ENCODE data around the gene SERPINB3.

The SERPINB3 gene

DNA sequence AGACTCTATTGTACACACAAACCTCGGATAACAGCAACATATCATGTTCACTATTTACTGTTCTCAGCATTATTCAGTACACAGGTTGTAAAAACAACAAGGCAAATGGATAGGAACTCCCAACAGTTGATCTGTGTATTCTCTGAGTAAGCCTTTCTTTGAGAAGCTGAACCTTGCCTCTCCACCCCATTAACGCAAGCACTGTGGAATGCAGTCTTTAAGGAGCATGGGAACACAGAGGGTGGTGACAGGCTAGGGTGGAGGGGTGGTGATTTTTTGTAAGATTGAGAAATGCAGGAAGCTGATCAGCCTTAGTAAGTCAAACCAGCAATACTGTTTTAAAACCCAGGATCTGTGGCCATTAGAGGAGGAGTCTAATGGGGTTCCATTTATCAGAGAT is 21.5 kb upstream of the SERPINB3 start:
- peak; percentile 78 to 79 for DNase-seq
- Histone ChIP-seq H3K27me3 (ENCODE audit: insufficient read depth, low read length) (no peaks in the 10 kb centered on the region), H3K14ac (ENCODE audit: low read length) (no peak overlapping the region), H3K23ac (ENCODE audit: low read length) (no peak overlapping the region), H4K8ac (ENCODE audit: low read depth, low read length) (no peak overlapping the region), H3K79me1 (ENCODE audit: low read length) (peaks cover 1% of the 10 kb centered on the region), H3K36me3 (ENCODE audit: control insufficient read depth in 1 of 2, insufficient read depth in 2 of 2, low read length in 2 of 2) (no peaks in the 10 kb centered on the region), H3K18ac (ENCODE audit: low read length) (no peak overlapping the region), H4K12ac (ENCODE audit: low read depth, low read length) (no peak overlapping the region), H4K91ac (ENCODE audit: low read depth, low read length) (no peak overlapping the region), H3K9me3 (ENCODE audit: insufficient read depth, low read depth, low read length) (no peaks in the 10 kb centered on the region), H3K4ac (ENCODE audit: low read depth, low read length) (no peak overlapping the region), H3K27ac (ENCODE audit: low read depth, low read length) (no peak overlapping the region), H2AFZ (ENCODE audit: insufficient read depth, low read length, poor library complexity) (no peak overlapping the region), H2BK120ac (ENCODE audit: insufficient read depth, low read length, poor library complexity) (no peak overlapping the region), H3K4me1 (ENCODE audit: control insufficient read depth in 1 of 2, insufficient read depth in 2 of 2, low read length in 2 of 2) (peaks cover 2 to 9% of the 10 kb centered on the region in 2 experiments), H2BK12ac (ENCODE audit: low read length) (no peak overlapping the region), H2BK5ac (ENCODE audit: low read depth, low read length, poor library complexity) (no peak overlapping the region), H3K4me3 (ENCODE audit: low read depth, low read length) (no peak overlapping the region), H3K79me2 (ENCODE audit: control insufficient read depth, insufficient read depth, low read length, poor library complexity) (no peaks in the 10 kb centered on the region), H3K4me2 (ENCODE audit: low read length) (no peak overlapping the region), H2AK5ac (ENCODE audit: low read length) (no peak overlapping the region), H3K9ac (ENCODE audit: low read length) (no peak overlapping the region)
- WGBS (ENCODE audit: extremely low coverage, insufficient coverage, insufficient read length) = no CpG with 5 or more reads among the region's 2 CpGs

DNA sequence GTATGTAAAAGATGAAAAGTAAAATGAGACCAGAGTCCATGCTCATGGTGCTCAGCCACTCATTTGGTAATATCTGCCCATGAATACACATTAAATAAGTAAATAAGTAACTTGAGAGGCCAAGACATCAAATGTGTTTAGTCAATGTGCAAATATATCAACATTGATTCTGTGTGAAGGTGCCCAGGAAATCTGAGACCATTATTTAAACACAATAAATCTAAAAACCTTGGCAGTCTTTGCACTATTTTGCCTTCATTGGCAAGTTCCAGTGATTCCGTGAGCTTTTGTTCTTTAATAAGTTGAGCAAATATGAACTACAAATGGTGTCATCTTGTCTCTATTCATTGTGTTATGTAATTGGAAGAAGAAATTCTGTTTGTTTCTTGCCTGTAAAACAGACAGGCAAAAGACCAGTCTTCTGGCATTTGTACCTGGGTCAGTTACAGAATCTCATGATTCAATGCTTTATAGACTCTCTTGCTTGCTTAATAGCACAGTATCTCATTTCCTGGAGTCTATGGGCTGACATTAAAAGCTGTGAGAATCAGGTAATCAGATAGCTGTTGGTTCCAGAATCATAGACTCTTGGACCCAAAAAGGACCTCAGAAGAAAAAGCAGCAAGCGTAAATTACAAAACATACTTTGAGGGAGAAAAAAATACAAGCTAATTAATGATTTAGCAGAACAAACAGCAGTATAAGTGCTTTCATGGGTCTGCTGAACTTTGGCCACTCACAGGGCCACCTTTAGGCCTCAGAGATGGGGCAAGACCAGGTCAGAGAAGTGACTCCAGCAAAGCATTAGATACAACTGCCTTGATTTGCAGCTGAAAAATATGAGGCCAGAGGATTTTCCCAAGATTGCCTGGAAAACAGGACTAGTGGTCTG is 20.0 kb upstream of the SERPINB3 start:
- H3K18ac ChIP-seq (ENCODE audit: low read length) = no peak overlapping the region
- no CpG with 5 or more reads among the region's 2 CpGs for WGBS (ENCODE audit: extremely low coverage, insufficient coverage, insufficient read length)
- no peak overlapping the region for H3K4me3 ChIP-seq (ENCODE audit: low read depth, low read length)
- no peak overlapping the region for H3K4me2 ChIP-seq (ENCODE audit: low read length)
- H2BK12ac ChIP-seq (ENCODE audit: low read length) = no peak overlapping the region
- no peak overlapping the region for H4K8ac ChIP-seq (ENCODE audit: low read depth, low read length)
- H3K27ac ChIP-seq (ENCODE audit: low read depth, low read length) = no peak overlapping the region
- no peaks in the 10 kb centered on the region for H3K79me2 ChIP-seq (ENCODE audit: control insufficient read depth, insufficient read depth, low read length, poor library complexity)
- H3K9ac ChIP-seq (ENCODE audit: low read length) = no peak overlapping the region
- H2AK5ac ChIP-seq (ENCODE audit: low read length) = no peak overlapping the region
- no peak overlapping the region for H2BK5ac ChIP-seq (ENCODE audit: low read depth, low read length, poor library complexity)
- H2AFZ ChIP-seq (ENCODE audit: insufficient read depth, low read length, poor library complexity) = no peak overlapping the region
- H4K91ac ChIP-seq (ENCODE audit: low read depth, low read length) = peak overlapping the region; percentile 33
- peaks cover 2 to 9% of the 10 kb centered on the region in 2 experiments for H3K4me1 ChIP-seq (ENCODE audit: control insufficient read depth in 1 of 2, insufficient read depth in 2 of 2, low read length in 2 of 2)
- H3K27me3 ChIP-seq (ENCODE audit: insufficient read depth, low read length) = no peaks in the 10 kb centered on the region
- H2BK120ac ChIP-seq (ENCODE audit: insufficient read depth, low read length, poor library complexity) = peak overlapping the region; percentile 1
- no peak overlapping the region for H3K14ac ChIP-seq (ENCODE audit: low read length)
- no peaks in the 10 kb centered on the region for H3K9me3 ChIP-seq (ENCODE audit: insufficient read depth, low read depth, low read length)
- DNase-seq = no peak
- H3K79me1 ChIP-seq (ENCODE audit: low read length) = peaks cover 1% of the 10 kb centered on the region
- H3K36me3 ChIP-seq (ENCODE audit: control insufficient read depth in 1 of 2, insufficient read depth in 2 of 2, low read length in 2 of 2) = no peaks in the 10 kb centered on the region
- H3K23ac ChIP-seq (ENCODE audit: low read length) = no peak overlapping the region
- H3K4ac ChIP-seq (ENCODE audit: low read depth, low read length) = no peak overlapping the region
- no peak overlapping the region for H4K12ac ChIP-seq (ENCODE audit: low read depth, low read length)

DNA sequence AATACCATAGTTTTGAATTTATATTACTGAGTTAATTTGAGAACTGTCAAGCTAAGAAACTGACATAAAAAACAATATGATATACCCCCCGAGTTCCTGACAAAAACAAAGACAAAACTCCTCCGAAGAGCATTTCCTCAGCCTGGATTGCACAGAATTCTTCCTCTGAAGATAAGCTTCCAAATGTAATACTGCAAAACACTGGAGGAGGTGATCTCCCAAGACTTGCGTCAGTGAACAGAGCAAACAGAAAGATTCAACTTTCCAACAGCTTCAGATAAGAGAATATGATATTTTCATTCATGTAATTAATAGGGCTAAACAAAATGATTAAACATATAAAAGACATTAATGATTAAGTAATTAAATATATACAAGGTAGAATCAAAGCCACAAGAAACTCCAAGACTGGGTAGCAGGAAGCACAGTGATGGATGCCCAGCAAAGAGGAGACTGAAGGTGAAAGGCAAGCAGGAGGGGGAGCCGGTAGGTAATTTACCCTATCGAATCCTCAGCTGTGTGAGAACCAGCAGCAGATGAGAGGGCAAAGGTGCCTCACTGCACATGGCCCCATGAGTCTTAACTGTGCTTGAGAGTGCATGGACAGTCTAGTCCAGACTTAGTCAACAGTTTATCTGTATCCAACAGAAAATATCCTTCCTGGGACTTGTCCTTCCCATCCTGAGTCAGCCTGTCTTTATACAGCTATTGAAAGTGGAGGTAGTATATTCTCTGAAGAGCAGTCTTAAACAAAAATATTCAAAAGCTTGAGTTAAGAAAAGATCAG is 18.3 kb upstream of the SERPINB3 start:
- H3K4me3 ChIP-seq (ENCODE audit: low read depth, low read length) = no peak overlapping the region
- no peaks in the 10 kb centered on the region for H3K9me3 ChIP-seq (ENCODE audit: insufficient read depth, low read depth, low read length)
- no peaks in the 10 kb centered on the region for H3K36me3 ChIP-seq (ENCODE audit: control insufficient read depth in 1 of 2, insufficient read depth in 2 of 2, low read length in 2 of 2)
- H3K4me2 ChIP-seq (ENCODE audit: low read length) = no peak overlapping the region
- DNase-seq = peak in 1 of 2 donors; percentile 20
- no peak overlapping the region for H3K14ac ChIP-seq (ENCODE audit: low read length)
- H2BK120ac ChIP-seq (ENCODE audit: insufficient read depth, low read length, poor library complexity) = no peak overlapping the region
- H3K9ac ChIP-seq (ENCODE audit: low read length) = no peak overlapping the region
- H3K18ac ChIP-seq (ENCODE audit: low read length) = no peak overlapping the region
- H2AFZ ChIP-seq (ENCODE audit: insufficient read depth, low read length, poor library complexity) = no peak overlapping the region
- no peak overlapping the region for H4K91ac ChIP-seq (ENCODE audit: low read depth, low read length)
- H3K4ac ChIP-seq (ENCODE audit: low read depth, low read length) = no peak overlapping the region
- WGBS (ENCODE audit: extremely low coverage, insufficient coverage, insufficient read length) = no CpG with 5 or more reads among the region's 5 CpGs
- no peak overlapping the region for H3K27ac ChIP-seq (ENCODE audit: low read depth, low read length)
- H2BK5ac ChIP-seq (ENCODE audit: low read depth, low read length, poor library complexity) = no peak overlapping the region
- H4K8ac ChIP-seq (ENCODE audit: low read depth, low read length) = no peak overlapping the region
- H3K79me1 ChIP-seq (ENCODE audit: low read length) = peaks cover 1% of the 10 kb centered on the region
- no peak overlapping the region for H3K23ac ChIP-seq (ENCODE audit: low read length)
- H2BK12ac ChIP-seq (ENCODE audit: low read length) = no peak overlapping the region
- H2AK5ac ChIP-seq (ENCODE audit: low read length) = no peak overlapping the region
- no peaks in the 10 kb centered on the region for H3K79me2 ChIP-seq (ENCODE audit: control insufficient read depth, insufficient read depth, low read length, poor library complexity)
- H3K27me3 ChIP-seq (ENCODE audit: insufficient read depth, low read length) = no peaks in the 10 kb centered on the region
- H4K12ac ChIP-seq (ENCODE audit: low read depth, low read length) = no peak overlapping the region
- H3K4me1 ChIP-seq (ENCODE audit: control insufficient read depth in 1 of 2, insufficient read depth in 2 of 2, low read length in 2 of 2) = peaks cover 2 to 9% of the 10 kb centered on the region in 2 experiments

DNA sequence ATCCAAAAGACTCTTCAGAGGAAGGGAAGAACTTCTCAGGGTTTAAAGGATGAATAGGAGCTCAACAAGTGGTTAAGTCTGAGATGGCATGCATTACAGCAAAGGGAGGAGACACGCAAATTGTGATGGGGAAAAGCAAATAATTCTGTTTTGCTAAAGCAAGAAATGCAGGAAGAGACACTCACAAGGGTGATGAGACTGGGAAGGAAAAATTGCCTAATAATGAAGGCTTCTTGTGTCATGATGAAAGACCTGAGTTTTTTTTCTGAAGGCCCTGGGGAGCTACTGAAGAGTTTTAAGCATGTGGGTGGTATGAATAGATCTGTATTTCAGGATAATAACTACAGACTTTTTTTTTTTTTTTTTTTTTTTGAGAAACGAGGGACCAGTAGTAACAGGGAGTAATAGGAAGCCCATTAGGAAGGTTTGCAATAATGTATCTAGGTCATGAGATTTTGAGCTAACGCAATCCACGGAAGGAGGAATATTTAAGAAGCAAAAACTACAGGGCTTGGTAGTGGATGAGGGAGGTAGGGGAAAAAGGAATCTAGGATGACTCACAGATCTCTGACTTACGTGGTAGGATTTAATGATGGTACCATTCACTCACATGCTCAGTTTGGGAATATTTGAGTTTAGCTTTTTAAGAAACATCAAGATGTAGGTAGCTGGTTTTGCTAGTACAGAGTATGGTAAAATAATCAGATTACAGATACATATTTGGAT is 16.0 kb upstream of the SERPINB3 start:
- H2BK120ac ChIP-seq (ENCODE audit: insufficient read depth, low read length, poor library complexity) = no peak overlapping the region
- H2AFZ ChIP-seq (ENCODE audit: insufficient read depth, low read length, poor library complexity) = no peak overlapping the region
- H3K79me2 ChIP-seq (ENCODE audit: control insufficient read depth, insufficient read depth, low read length, poor library complexity) = no peaks in the 10 kb centered on the region
- H2AK5ac ChIP-seq (ENCODE audit: low read length) = no peak overlapping the region
- peak; percentile 40 to 92 for DNase-seq
- no peak overlapping the region for H2BK12ac ChIP-seq (ENCODE audit: low read length)
- H3K9ac ChIP-seq (ENCODE audit: low read length) = no peak overlapping the region
- no peak overlapping the region for H3K14ac ChIP-seq (ENCODE audit: low read length)
- WGBS (ENCODE audit: extremely low coverage, insufficient coverage, insufficient read length) = no CpG with 5 or more reads among the region's 5 CpGs
- H3K9me3 ChIP-seq (ENCODE audit: insufficient read depth, low read depth, low read length) = no peaks in the 10 kb centered on the region
- no peak overlapping the region for H3K4me3 ChIP-seq (ENCODE audit: low read depth, low read length)
- H3K18ac ChIP-seq (ENCODE audit: low read length) = no peak overlapping the region
- H4K12ac ChIP-seq (ENCODE audit: low read depth, low read length) = no peak overlapping the region
- H3K4me1 ChIP-seq (ENCODE audit: control insufficient read depth in 1 of 2, insufficient read depth in 2 of 2, low read length in 2 of 2) = no peaks in the 10 kb centered on the region
- H4K91ac ChIP-seq (ENCODE audit: low read depth, low read length) = no peak overlapping the region
- no peak overlapping the region for H2BK5ac ChIP-seq (ENCODE audit: low read depth, low read length, poor library complexity)
- H3K27ac ChIP-seq (ENCODE audit: low read depth, low read length) = no peak overlapping the region
- no peak overlapping the region for H3K23ac ChIP-seq (ENCODE audit: low read length)
- no peaks in the 10 kb centered on the region for H3K36me3 ChIP-seq (ENCODE audit: control insufficient read depth in 1 of 2, insufficient read depth in 2 of 2, low read length in 2 of 2)
- no peaks in the 10 kb centered on the region for H3K27me3 ChIP-seq (ENCODE audit: insufficient read depth, low read length)
- no peak overlapping the region for H3K4me2 ChIP-seq (ENCODE audit: low read length)
- H3K79me1 ChIP-seq (ENCODE audit: low read length) = peaks cover under 1% of the 10 kb centered on the region
- no peak overlapping the region for H3K4ac ChIP-seq (ENCODE audit: low read depth, low read length)
- no peak overlapping the region for H4K8ac ChIP-seq (ENCODE audit: low read depth, low read length)
